Erythroblast (primary cell): ENCODE results near the gene RAI14.

Experiments
- GATA1 ChIP-seq: IDR thresholded peaks from 2 replicates; pipeline ENCODE4 v1.6.1; 2011; ENCODE audit warnings: low read depth, mild to moderate bottlenecking, control low read depth, low read length, moderate library complexity
- POLR2A ChIP-seq: IDR thresholded peaks from 2 replicates; pipeline ENCODE4 v1.6.1; 2011; ENCODE audit warnings: mild to moderate bottlenecking, low read length

- no peak for TF ChIP-seq POLR2A
- TF ChIP-seq GATA1: no peak
These were observed 11.6 kb downstream of the RAI14 start for GRCh38 chr5:34667705-34668104.
